WTC11 (cell line): ENCODE data around the gene SNX7. TPM values are rescaled to one million over a fixed set of nuclear protein-coding genes. Genes with fewer than 3 reads are reported as not detected.

Source experiments
- ATAC-seq: fragments of 200-7000 bp; cut with Tn5 transposase; 2 replicates; pipeline ENCODE4 v1.10.0; 2021; ENCODE audit warnings: mild to moderate bottlenecking, moderate library complexity
- CTCF ChIA-PET: fragments of 300-600 bp; sonication (Branson Sonifier 250); formaldehyde crosslinking; loops from one replicate; lab custom pipeline; 2021; ENCODE audit warnings: antibody characterized with exemption; lab: Charles Lee
- POLR2A ChIA-PET: fragments of 350-600 bp; sonication (Branson Sonifier 250); formaldehyde crosslinking; loops from one replicate; lab custom pipeline; 2021; ENCODE audit warnings: antibody characterized with exemption; lab: Charles Lee
- DNase-seq: peaks from one replicate; pipeline ENCODE4 v3.0.0; 2021; ENCODE audit warnings: low spot score
- H3K27ac Mint-ChIP-seq: 2 replicates; pipeline ENCODE4 v1.8.0; 2021; ENCODE audit warnings: mixed read lengths
- H3K27me3 Mint-ChIP-seq: 2 replicates; pipeline ENCODE4 v1.8.0; 2021; ENCODE audit warnings: low read depth, mild to moderate bottlenecking, moderate library complexity, mixed read lengths
- H3K36me3 Mint-ChIP-seq: 2 replicates; pipeline ENCODE4 v1.8.0; 2021; ENCODE audit warnings: mixed read lengths
- H3K4me1 Mint-ChIP-seq: 2 replicates; pipeline ENCODE4 v1.8.0; 2022; ENCODE audit warnings: mixed read lengths
- H3K4me3 Mint-ChIP-seq: 2 replicates; pipeline ENCODE4 v1.8.0; 2021; ENCODE audit warnings: mild to moderate bottlenecking, moderate library complexity, mixed read lengths
- H3K9me3 Mint-ChIP-seq: 2 replicates; pipeline ENCODE4 v1.8.0; 2021; ENCODE audit warnings: mixed read lengths
- CREB1 ChIP-seq: sonication (generic); formaldehyde crosslinking; IDR thresholded peaks from 2 replicates; pipeline ENCODE4 v1.8.0; 2023; ENCODE audit warnings: mild to moderate bottlenecking, missing genetic modification reagents
- ELF4 ChIP-seq: sonication (generic); formaldehyde crosslinking; IDR thresholded peaks from 2 replicates; pipeline ENCODE4 v1.8.1; 2022; ENCODE audit warnings: low read depth, mild to moderate bottlenecking, moderate library complexity, missing genetic modification reagents
- EMX1 ChIP-seq: fragments of 250-450 bp; sonication (Bioruptor Pico); IDR thresholded peaks from 2 replicates; pipeline ENCODE4 v1.8.0; 2021; ENCODE audit warnings: mild to moderate bottlenecking
- ETV6 ChIP-seq: sonication (generic); formaldehyde crosslinking; IDR thresholded peaks from 2 replicates; pipeline ENCODE4 v1.8.1; 2022; ENCODE audit warnings: mild to moderate bottlenecking, missing genetic modification reagents
- NFE2L1 ChIP-seq: sonication (generic); formaldehyde crosslinking; IDR thresholded peaks from 2 replicates; pipeline ENCODE4 v1.8.1; 2023; ENCODE audit warnings: missing genetic modification reagents
- OVOL2 ChIP-seq: fragments of 250-450 bp; sonication (Bioruptor Pico); IDR thresholded peaks from 2 replicates; pipeline ENCODE4 v1.9.0; 2021; ENCODE audit warnings: mild to moderate bottlenecking, borderline replicate concordance
- RELA ChIP-seq: sonication (generic); formaldehyde crosslinking; IDR thresholded peaks from 2 replicates; pipeline ENCODE4 v1.8.1; 2022; ENCODE audit warnings: missing genetic modification reagents, mild to moderate bottlenecking, borderline replicate concordance
- SMAD3 ChIP-seq: sonication (generic); formaldehyde crosslinking; IDR thresholded peaks from 2 replicates; pipeline ENCODE4 v1.8.0; 2022; ENCODE audit warnings: missing genetic modification reagents, mild to moderate bottlenecking, borderline replicate concordance
- STAT6 ChIP-seq: sonication (generic); formaldehyde crosslinking; conservative IDR thresholded peaks from 2 replicates; pipeline ENCODE4 v1.8.1; 2023; ENCODE audit warnings: mild to moderate bottlenecking, low read depth, missing genetic modification reagents, moderate library complexity
- ZBTB43 ChIP-seq: sonication (generic); formaldehyde crosslinking; IDR thresholded peaks from 2 replicates; pipeline ENCODE4 v1.8.1; 2023; ENCODE audit warnings: mild to moderate bottlenecking, missing genetic modification reagents
- ZNF263 ChIP-seq: sonication (generic); formaldehyde crosslinking; IDR thresholded peaks from 2 replicates; pipeline ENCODE4 v1.8.1; 2022; ENCODE audit warnings: low read depth, mild to moderate bottlenecking, moderate library complexity, missing genetic modification reagents
- total RNA-seq: library from RNA; stranded (reverse); gene quantifications from 3 replicates; pipeline ENCODE4 v1.2.3, GENCODE V29; 2021
- TF ChIP-seq, protein P1 (sequence below): sonication (generic); formaldehyde crosslinking; IDR thresholded peaks from 2 replicates; pipeline ENCODE4 v1.8.0; 2022; ENCODE audit warnings: mild to moderate bottlenecking, missing genetic modification reagents
- TF ChIP-seq, protein P2 (sequence below): fragments of 250-450 bp; sonication (Bioruptor Pico); IDR thresholded peaks from 2 replicates; pipeline ENCODE4 v1.8.0; 2021; ENCODE audit warnings: mild to moderate bottlenecking
- TF ChIP-seq, protein P3 (sequence below): sonication (generic); formaldehyde crosslinking; IDR thresholded peaks from 2 replicates; pipeline ENCODE4 v1.8.0; 2023; ENCODE audit warnings: mild to moderate bottlenecking, missing genetic modification reagents
- TF ChIP-seq, protein P4 (sequence below): sonication (generic); formaldehyde crosslinking; IDR thresholded peaks from 2 replicates; pipeline ENCODE4 v1.8.1; 2023; ENCODE audit warnings: mild to moderate bottlenecking, missing genetic modification reagents, borderline replicate concordance

The SNX7 gene
- total RNA-seq, 1 experiment from 2014 or later, result 15.7 TPM

DNA sequence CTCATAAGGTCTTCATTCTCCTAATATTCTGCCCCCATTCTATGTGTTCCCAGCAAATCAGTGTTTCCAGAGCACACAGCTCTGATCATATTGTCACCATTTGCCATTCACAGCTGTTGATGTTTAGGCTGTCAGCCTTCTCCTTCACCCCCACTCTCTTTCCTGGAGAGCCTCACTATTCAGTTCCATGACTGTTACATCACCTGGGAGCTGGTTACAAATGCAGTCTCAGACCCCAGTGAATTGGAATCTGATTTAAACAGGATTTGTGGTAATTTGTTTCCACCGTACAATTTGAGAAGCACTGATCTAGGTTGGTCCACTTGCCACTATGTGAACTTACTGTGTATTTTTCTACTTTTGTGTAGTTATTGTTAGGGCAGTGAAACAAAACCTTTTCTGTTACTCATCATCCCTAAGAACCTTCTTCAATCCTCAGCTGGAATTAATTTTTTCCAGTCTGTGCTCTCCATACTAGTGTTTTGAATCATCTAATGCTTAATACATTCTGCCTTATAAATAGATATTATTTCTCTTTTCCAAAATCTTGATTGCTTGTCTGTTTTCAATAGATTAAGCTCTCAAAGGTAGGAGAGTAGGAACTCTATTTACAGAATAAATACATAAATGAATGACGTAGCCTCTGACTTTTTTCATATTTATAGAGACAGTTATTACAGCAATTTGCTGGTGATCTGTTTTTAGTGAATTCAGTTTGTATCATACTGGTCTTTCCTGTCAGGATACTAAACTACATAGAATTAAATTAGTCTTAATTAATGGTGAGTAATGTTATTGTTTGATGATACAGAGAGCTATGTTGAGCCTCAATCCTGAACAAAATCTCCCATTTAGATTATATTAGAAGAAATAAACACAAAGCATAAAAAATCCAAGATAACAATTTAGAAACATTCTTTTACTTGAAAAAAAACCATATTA is 8.1 kb downstream of the SNX7 start:
- ChIA-PET CTCF (no interaction called here), POLR2A (no interaction called here)
- no peaks in the 10 kb centered on the region for H3K9me3 Mint-ChIP-seq
- H3K36me3 Mint-ChIP-seq, result no peaks in the 10 kb centered on the region
- ATAC-seq (no peak), DNase-seq (no peak)
- TF ChIP-seq ZBTB43, result no peak
- TF ChIP-seq ETV6 (CRISPR knock-in tag), result no peak
- no peak overlapping the region for H3K27ac Mint-ChIP-seq
- H3K4me3 Mint-ChIP-seq, result no peak overlapping the region
- H3K4me1 Mint-ChIP-seq, result peaks cover 3% of the 10 kb centered on the region; the same call in 1 of the 2 replicates
- H3K27me3 Mint-ChIP-seq, result no peaks in the 10 kb centered on the region

GRCh38 chr1:98672189-98672588 is 10.7 kb downstream of the SNX7 start:
- DNase-seq, result no peak
- Mint-ChIP-seq H3K36me3 (no peaks in the 10 kb centered on the region), H3K4me3 (no peak overlapping the region), H3K27ac (peak overlapping the region; percentile 5; the same call in 1 of the 2 replicates)
- no peak for TF ChIP-seq STAT6 (CRISPR knock-in tag)
- TF ChIP-seq, protein P1, sequence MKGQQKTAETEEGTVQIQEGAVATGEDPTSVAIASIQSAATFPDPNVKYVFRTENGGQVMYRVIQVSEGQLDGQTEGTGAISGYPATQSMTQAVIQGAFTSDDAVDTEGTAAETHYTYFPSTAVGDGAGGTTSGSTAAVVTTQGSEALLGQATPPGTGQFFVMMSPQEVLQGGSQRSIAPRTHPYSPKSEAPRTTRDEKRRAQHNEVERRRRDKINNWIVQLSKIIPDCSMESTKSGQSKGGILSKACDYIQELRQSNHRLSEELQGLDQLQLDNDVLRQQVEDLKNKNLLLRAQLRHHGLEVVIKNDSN (CRISPR knock-in tag), result no peak
- no peak for TF ChIP-seq ELF4 (CRISPR knock-in tag)
- TF ChIP-seq, protein P2, sequence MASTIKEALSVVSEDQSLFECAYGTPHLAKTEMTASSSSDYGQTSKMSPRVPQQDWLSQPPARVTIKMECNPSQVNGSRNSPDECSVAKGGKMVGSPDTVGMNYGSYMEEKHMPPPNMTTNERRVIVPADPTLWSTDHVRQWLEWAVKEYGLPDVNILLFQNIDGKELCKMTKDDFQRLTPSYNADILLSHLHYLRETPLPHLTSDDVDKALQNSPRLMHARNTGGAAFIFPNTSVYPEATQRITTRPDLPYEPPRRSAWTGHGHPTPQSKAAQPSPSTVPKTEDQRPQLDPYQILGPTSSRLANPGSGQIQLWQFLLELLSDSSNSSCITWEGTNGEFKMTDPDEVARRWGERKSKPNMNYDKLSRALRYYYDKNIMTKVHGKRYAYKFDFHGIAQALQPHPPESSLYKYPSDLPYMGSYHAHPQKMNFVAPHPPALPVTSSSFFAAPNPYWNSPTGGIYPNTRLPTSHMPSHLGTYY (CRISPR knock-in tag), result no peak
- TF ChIP-seq, all 79 proteins: peak for 0
- H3K4me1 Mint-ChIP-seq, result peaks cover 20% of the 10 kb centered on the region
- no peak for ATAC-seq
- H3K27me3 Mint-ChIP-seq, result no peaks in the 10 kb centered on the region
- POLR2A ChIA-PET, result no interaction called here
- H3K9me3 Mint-ChIP-seq, result no peaks in the 10 kb centered on the region
- CTCF ChIA-PET, result interaction anchor here (0.8 kb wide), 1 partner anchor 10 kb away, joined by 3 read pairs; no protein-coding TSS in a partner anchor

DNA sequence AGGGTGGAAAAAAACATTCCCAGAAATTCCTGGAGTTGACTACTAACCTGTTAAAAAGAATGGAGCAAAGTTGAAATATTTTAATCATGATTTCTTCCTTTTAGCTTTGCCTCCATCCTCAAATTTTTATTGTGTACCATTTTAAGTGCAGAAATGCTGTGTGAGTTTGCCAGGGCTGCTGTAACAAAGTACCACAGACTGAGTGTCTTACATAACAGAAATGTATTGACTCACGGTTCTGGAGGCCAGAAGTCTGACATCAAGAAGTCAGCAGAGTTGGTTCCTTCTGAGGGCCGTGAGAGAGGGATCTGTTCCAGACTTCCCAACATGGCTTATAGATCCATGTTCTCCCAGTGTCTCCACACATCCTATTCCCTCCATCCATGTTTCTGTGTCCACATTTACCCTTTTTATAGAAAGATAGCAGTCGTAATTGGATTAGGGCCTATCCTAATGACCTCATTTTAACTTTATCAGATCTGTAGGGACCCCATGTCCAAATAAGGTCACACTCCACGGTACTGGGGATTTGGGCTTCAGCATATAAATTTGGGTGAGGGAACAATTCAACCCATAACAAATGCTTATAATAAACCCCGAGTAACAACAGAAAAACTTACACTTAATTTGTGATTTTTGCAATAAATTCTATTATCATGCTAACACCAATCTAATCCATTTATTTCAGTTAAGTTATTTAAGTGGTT is 12.7 kb downstream of the SNX7 start:
- DNase-seq, result no peak
- Mint-ChIP-seq H3K9me3 (0 out of 2 replicates have a peak, but pooled peaks cover 5% of the 10 kb centered on the region), H3K27me3 (no peaks in the 10 kb centered on the region), H3K36me3 (peaks cover 4% of the 10 kb centered on the region; the same call in 1 of the 2 replicates), H3K27ac (no peak overlapping the region), H3K4me3 (no peak overlapping the region), H3K4me1 (peaks cover 22% of the 10 kb centered on the region)
- CTCF ChIA-PET, result no interaction called here
- peak; percentile 39 for ATAC-seq
- POLR2A ChIA-PET, result no interaction called here
- TF ChIP-seq, protein P3, sequence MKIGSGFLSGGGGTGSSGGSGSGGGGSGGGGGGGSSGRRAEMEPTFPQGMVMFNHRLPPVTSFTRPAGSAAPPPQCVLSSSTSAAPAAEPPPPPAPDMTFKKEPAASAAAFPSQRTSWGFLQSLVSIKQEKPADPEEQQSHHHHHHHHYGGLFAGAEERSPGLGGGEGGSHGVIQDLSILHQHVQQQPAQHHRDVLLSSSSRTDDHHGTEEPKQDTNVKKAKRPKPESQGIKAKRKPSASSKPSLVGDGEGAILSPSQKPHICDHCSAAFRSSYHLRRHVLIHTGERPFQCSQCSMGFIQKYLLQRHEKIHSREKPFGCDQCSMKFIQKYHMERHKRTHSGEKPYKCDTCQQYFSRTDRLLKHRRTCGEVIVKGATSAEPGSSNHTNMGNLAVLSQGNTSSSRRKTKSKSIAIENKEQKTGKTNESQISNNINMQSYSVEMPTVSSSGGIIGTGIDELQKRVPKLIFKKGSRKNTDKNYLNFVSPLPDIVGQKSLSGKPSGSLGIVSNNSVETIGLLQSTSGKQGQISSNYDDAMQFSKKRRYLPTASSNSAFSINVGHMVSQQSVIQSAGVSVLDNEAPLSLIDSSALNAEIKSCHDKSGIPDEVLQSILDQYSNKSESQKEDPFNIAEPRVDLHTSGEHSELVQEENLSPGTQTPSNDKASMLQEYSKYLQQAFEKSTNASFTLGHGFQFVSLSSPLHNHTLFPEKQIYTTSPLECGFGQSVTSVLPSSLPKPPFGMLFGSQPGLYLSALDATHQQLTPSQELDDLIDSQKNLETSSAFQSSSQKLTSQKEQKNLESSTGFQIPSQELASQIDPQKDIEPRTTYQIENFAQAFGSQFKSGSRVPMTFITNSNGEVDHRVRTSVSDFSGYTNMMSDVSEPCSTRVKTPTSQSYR (CRISPR knock-in tag), result no peak
- TF ChIP-seq, protein P4, sequence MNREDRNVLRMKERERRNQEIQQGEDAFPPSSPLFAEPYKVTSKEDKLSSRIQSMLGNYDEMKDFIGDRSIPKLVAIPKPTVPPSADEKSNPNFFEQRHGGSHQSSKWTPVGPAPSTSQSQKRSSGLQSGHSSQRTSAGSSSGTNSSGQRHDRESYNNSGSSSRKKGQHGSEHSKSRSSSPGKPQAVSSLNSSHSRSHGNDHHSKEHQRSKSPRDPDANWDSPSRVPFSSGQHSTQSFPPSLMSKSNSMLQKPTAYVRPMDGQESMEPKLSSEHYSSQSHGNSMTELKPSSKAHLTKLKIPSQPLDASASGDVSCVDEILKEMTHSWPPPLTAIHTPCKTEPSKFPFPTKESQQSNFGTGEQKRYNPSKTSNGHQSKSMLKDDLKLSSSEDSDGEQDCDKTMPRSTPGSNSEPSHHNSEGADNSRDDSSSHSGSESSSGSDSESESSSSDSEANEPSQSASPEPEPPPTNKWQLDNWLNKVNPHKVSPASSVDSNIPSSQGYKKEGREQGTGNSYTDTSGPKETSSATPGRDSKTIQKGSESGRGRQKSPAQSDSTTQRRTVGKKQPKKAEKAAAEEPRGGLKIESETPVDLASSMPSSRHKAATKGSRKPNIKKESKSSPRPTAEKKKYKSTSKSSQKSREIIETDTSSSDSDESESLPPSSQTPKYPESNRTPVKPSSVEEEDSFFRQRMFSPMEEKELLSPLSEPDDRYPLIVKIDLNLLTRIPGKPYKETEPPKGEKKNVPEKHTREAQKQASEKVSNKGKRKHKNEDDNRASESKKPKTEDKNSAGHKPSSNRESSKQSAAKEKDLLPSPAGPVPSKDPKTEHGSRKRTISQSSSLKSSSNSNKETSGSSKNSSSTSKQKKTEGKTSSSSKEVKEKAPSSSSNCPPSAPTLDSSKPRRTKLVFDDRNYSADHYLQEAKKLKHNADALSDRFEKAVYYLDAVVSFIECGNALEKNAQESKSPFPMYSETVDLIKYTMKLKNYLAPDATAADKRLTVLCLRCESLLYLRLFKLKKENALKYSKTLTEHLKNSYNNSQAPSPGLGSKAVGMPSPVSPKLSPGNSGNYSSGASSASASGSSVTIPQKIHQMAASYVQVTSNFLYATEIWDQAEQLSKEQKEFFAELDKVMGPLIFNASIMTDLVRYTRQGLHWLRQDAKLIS, result no peak
- TF ChIP-seq NFE2L1 (no peak), CREB1 (CRISPR knock-in tag) (no peak), EMX1 (no peak), RELA (no peak), ELF4 (CRISPR knock-in tag) (no peak), ZNF263 (CRISPR knock-in tag) (no peak), SMAD3 (no peak), OVOL2 (no peak)
